GM21423 (cell line): ENCODE data around the gene AHDC1.
"Not testable (repeated sequence)": the region's sequence is repeated elsewhere in the genome, so short reads cannot be mapped to it uniquely, and the experiment has no call there.

Experiments used
- ATAC-seq: cut with Tn5 transposase; IDR thresholded peaks from one replicate; pipeline ENCODE4 v1.9.1; 2021; ENCODE audit warnings: mild to moderate bottlenecking, moderate library complexity; ENCODE audit not compliant: unreplicated experiment

AHDC1 gene

DNA sequence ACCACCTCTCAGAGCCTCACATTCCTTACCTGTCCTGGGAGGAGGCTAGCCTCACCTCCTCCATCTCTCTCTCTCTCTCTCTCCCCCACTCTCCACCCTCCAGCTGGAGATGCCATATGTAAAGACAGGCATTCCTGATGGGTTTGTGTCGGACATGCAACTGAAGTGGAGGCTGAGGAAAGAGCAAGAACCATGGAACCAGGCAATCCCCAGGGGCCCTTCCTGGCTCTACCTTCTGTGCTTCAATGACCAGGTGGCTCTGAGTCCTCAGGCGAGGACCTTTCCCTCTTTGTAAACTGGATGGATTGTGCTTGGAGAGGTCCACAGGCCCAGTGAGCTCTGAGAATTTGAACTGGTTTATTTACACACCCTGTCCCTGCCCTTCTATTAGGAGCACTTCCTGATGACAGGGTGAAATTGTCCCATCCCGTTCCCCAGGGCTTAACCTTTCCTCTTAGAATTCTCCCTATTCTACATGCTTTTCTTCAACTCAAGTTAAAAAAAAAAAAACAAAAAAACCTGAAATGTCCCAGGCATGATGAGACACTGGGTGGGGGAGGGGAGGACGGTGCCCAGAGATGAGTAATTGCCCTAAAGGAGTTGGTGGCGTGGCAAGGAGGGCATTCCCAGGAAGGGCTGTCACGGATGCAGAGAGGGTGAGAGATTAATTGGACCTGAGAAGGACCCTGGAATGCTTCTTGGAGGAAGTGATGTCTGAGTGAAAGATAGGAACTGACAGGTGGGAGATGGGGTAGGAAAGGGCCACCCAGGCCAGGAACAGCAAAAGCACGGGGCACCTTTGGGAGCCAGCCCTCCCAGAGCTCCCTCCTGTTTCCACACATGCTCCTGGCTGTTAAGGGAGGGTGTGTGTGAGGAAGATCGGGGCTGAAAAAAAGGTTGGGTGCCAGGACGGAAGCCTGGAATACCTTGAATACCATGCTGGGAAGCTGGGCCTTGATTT, 63.8 kb downstream of the AHDC1 start:
- ATAC-seq, result no peak

DNA sequence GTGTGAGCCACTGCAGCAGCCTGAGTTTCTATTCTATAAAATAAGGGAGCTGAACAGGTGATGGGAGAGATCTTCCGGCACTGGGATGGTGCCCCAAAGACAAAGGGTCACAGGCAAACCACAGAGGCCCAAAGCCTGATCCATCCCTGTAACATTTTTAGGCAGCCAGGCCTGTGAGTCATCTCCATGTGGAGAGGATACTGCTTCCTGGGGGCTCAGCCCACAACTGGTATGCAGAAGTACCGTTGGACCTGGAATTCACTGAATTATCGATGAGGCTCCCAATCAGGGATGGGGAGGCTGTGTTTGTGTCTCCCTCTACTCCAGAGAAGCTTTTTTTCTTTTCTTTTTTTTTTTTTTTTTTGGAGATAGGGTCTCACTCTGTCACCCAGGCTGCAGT, 65.2 kb downstream of the AHDC1 start:
- no peak for ATAC-seq

DNA sequence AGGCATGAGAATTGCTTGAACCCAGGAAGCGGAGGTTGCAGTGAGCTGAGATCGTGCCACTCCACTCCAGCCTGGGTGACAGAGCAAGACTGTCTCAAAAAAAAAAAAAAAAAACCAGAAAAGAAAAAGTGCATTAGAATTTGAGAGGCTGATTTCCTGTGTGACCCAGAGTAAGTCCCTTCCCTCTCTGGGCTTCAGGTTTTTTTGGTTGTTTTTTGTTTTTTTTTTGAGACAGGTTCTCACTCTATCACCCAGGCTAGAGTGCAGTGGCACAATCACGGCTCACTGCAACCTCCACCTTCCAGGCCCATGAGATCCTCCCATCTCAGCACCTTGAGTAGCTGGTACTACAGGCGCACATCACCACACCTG, 65.7 kb downstream of the AHDC1 start:
- not testable (repeated sequence) for ATAC-seq

DNA sequence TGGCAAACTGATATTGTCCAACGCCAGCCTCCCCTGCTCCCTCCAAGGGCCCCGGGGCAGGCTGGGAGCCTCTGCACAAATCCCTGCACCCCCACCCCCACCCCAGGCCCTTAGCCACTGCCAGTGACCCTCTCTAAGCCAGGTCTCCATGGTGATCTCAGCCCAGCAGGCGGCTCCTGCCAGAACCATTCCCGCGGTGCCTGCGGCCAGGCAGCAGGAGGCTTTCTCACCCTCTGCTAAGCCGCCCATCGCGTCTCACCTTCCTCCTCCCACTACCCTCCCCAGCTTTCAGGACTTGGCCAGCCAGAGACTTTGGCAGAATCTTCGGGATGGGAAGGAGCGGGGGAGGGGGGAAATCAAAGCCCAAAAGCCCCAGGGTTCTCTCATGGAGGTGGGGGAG, 67.2 kb downstream of the AHDC1 start:
- ATAC-seq, result no peak

DNA sequence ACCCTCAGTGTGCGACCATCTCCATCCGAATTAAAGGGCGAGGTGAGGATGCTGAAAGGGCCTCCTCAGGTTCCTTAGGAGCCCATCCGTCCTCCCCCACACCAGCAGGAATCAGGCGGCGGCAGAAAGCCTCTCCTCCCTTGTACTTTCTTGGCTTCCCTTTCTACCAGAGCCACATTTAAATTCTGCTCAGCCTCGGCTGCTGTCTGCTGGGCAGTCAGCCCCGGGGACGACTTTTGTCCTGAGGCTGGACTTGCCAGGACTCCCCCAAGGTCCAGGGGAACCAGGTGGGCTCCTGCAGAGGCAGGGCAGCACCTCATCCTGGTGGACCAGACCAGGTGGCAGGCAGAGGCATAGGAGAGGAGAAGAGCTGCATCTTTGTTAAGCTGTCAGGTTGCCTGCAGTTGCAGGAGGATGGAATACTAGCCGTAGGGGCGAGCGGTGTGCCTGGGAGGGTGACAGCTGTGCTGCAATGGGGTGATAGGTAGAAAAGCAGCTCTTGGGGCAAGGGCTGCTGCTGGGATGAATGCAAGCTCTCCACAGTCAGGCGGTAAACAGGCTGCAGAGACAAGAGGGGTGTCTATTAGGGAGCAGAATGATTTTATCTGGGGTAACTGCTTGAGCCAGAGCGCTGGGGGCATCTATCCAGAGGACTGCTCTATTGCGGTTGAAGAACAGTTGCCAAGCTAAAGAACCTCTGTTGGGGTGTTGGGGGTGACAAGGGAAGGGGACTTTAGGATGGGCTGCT, 67.8 kb downstream of the AHDC1 start:
- no peak for ATAC-seq

DNA sequence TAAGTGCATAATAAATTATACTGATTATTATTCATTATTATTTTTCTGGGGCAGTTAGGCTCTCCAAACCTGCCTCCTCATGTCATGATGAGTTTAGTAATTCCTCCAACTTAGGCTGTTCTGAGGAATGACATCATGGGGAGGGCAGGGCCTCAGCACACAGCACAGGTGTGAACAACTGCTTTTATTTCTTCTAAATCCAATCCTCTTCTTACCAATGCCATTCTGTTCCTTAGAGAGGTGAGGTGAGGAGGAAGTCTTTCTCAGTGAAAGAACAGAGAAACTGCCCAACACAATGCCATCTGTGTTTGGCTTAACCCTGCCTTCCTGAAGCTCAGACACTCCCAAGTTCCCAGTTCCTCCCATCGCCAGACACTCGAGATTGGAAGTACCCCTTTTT, 68.6 kb downstream of the AHDC1 start:
- no peak for ATAC-seq

DNA sequence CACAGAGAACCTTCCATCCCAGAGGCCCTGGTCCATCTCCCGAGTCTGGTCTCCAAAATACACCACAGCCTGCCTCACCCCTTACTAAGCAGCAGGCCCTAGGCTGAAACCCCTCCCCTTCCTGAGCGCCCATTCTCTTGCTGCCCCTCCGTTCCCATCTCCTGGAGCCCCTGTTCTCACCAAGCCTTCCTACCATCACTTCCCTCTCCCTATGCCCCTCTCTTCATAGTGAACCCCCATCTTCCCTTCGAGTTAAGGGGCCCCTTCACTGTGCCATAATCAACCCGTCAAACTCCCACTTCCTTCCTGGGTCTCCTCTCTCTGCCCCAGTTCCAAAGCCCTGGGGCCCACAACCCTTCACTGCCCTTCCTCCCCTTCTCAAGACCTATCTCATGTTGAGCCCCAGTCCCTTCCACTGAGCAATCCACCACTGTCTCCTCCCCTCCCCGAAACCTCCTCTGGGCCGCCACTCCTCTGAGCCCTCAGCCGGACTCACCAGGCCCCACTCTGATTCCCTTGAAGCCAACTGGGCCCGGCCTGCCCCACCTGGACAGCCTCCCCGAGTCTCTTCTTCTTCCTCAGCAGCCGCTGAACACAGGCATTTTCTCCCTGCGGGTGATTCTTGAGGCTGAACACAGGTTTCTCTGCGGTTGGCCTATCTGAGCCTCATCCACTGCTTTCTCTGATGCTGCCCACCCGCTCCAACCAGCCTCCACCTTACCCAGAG, 71.8 kb downstream of the AHDC1 start:
- no peak for ATAC-seq

DNA sequence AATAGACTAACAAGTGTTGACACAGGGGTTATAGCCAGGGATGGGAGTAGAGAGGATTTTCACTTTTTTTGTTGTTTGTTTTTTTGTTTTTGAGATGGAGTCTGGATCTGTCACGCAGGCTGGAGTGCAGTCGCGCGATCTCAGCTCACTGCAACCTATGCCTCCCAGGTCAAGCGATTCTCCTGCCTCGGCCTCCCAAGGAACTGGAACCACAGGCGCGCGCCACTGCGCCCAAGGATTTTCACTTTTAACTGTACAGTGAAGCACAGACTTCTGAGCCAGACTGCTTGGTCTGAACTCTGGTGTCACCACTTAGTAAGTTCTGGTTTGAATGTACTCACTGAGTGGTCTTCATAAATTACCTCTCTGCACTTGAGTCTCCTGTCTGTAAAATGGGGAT, 73.8 kb downstream of the AHDC1 start:
- no peak for ATAC-seq

DNA sequence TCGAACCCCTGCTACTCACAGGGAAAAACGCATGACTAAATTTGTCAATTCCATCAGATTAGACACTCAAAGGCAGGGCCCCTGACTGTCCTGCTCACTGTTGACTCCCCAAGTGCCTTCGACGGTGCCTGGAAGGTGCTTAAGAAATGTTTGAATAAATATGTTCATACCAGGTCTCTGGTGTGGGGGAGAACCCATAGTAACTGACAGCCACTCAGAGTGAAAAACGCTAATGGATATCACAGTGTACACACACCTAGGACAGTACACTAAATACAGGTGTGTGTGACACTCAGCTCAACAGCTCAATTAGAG, 74.3 kb downstream of the AHDC1 start:
- no peak for ATAC-seq

DNA sequence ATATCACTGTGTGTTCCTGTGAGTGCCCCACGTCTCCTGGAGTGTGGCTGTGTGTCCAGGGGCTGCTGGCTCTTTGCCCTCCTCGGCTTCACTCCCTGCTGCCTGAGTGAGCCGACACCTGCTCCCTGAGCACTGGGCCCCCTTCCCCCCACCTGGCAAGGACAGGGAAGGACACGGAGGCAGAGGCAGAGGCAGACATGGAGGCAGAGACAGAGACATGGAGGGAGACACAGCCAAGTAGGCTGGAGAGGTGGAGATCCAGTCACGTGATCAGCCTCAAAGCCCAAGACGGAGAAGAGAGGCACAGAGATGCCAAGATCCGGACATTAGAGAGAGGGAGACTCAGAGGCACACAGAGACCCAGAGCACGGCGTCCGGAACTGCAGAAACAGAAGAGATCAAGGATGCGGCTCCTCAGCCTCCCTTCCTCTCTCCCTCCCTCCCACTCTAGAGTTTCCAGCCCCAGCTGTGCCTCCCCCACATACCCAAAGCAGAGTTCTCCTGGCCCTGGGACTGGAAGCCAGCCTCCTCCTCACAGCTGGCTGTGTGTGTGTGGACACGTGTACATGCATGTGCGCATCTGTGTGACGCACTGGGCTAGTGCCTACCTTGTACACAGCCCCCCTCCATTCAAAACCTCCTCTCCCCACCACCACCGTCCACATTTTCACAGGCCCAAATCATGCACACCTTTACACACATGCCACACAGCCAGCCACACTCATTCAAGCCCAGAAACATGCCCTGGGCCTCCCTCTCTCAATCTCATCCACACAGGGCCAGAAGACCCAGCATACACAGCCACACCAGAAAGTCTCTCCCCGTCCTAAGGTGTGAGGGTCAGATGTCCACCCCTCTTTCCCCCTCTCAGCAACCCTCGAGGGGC, 74.9 kb downstream of the AHDC1 start:
- ATAC-seq, result no peak

DNA sequence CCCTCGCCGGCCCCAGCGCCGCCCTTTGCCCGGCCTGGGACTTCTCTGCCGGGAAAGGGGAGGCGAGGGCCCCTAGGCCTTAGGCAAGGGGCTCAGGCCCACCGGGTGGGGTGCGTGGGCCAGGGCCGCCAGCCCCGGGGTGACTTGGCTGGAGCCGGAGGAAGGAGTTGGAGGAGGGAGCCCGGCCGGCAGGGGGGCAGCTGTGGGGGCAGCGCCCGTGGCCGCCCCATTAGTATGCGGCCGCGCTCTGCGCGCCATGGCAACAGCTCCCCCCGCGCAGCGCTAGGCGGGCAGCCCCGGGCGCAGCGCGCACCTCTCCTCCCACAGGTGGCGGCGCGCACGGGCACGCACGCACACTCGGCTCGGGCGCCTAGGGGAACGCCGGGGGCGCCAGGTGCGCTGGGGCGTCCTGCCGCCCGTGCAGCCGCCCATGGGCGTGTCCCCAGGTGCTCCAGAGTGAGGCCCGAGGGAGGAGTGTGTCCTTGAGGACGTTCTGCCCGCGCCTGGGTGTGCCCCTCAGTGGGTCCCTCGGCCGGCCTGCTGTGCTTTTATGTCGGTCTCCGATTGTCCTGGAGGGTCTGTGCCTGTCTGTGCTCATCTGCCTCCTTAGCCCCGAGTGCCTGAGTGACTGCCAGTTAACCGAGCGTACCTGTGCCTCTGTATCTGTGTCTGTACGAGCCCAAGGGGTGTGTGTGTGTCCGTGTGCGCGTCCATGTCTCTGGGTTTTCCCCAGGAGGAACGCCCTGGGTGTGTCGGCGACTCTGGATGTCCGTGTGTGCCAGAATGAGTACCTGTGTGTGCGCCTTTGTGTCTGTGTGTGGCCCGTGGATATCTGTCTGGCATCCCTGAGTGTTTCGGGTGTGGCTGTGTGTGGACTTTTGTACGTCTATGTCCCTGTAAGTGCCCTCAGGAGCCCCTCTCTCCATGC, 75.8 kb downstream of the AHDC1 start:
- ATAC-seq, result peak; percentile 38

DNA sequence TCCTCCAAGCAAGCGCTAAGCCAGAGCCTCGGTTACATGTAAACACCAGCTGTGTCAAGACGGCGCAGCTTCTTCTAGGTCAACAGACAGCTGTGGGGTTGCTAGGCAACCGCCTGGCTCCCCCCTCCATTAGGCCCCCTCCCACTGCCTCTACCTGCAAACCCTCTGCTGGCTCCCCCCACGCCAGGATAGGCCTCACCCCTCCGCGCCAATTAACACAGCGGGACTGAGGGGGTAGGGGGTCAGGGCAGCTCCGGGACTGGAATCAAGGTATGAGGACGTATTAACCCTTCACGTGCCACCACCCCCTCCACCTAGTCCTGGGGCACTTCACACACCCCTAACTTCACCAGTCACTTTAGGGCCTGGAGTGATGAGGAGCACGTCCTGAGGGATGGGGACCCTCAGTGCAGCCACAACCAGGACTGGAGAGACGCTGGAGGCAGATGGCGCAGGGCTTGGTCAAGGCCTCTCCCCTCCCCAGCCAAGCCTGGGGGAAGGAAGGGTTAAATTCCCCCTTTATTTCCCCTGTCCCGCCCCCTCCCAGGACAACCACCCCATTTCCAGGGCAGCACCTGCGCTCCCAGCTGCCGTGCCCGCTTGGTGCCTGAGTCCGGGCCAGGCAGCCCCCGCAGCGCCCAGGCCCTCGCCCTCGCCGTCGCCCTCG, 76.6 kb downstream of the AHDC1 start:
- ATAC-seq, result no peak

DNA sequence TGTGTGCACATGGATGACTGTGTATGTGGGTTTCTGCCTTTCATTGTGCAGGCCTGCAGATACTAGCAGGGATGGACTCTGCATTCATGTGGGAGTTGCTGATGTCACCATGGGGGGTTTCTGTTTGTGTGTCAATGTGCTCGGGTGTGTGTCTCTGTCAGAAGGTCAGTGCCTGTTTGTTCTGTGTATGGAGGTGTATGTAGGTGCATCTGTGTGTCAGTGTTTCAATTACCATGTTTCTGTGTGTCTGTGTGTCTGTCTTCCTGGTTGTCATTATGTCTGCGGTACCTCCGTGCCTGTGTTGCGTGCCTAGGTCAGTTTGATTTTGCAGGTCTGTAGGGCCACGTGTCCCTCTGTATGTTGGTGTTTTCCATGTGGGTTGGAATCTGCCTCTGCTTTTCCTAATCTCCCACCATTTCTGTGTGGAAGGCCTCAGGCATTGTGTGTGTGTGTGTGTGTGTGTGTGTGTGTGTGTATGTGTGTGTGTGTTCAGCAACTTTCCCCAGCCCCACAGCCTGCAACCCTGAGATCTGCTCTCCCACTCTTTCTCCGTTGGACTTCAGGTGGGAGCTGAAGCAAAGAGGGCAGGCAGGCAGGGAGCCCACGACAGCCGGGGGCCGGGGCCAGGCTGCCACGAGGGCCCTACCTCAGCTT, 77.2 kb downstream of the AHDC1 start:
- ATAC-seq, result no peak

DNA sequence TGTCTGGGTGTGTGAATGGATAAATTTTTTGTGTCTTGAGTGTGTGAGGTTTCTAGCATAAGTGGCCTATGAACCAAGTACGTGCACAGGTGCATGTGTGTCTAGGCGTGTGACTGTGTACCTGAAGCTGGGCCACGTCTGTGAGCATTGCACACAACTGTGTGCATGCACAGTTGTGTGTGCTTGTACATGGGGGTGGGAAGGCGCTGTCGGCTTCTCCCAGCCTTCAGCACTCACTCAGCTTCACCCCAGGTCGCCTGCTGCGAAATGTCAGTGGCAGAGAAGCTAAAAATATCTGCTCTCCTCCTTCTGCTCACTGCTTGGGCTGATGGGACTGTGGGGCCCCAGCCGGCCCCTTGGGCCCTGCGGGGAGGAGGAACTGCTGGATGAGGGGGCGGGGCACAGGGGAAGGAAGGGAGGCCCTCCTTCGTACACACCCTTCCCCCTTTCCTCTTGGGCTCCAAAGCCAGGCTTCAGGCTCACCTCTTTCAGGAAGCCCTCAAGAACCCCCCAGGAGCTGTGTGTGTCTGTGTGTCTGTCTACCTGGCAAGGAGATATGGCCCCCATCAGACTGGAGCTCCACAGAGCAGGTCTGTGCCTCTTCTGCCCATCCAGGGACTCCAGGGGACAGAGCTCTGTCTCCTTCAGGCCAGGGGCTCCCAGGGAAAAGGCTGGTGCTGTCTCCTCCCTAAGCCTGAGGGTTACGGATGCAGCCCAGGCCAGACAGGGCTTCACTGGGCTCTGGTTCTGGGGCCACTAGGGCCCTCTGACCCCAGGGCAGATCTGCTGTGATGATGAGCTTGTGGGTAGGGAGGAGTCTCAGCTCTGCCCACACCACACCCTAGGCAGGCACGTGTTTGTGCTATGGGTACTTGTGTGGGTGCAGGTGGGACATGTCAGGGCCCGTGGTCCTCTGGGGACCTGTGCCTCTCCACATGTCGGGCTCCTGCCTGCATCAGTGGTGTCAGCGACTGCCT, 78.4 kb downstream of the AHDC1 start:
- ATAC-seq, result peak; percentile 48

DNA sequence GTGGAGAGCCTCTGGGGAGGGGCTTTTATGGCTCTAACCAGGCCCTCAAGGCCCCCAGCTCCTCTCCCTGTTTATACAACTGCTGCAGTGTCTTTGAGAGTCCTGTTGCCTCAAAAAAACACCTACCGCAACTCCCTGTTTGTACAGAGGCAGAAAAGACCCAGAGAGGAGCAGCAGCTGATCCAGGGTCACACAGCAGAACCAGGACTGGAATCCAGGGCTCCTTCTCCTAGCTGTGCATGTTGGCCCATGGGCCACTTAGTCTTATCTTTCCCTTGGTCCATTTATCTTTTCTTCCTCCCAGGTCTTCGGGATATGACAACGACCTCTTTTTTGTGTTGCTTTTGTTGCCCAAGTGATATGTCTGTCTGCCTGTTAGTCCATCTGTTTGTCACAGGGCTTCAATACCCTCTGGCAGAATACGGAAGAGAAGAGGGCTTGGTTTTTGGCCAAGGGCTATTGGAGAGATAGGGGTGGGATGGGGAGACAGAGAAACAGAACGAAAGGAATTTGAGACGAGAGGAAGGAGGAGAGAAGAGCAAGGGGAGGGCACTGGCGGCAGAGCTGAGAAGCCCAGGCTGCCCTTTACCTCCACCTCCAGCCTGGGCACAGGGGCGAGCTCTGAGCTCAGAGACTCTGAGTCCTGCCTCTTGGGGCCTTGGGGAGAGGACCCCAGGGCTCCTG, 80.5 kb downstream of the AHDC1 start:
- no peak for ATAC-seq

DNA sequence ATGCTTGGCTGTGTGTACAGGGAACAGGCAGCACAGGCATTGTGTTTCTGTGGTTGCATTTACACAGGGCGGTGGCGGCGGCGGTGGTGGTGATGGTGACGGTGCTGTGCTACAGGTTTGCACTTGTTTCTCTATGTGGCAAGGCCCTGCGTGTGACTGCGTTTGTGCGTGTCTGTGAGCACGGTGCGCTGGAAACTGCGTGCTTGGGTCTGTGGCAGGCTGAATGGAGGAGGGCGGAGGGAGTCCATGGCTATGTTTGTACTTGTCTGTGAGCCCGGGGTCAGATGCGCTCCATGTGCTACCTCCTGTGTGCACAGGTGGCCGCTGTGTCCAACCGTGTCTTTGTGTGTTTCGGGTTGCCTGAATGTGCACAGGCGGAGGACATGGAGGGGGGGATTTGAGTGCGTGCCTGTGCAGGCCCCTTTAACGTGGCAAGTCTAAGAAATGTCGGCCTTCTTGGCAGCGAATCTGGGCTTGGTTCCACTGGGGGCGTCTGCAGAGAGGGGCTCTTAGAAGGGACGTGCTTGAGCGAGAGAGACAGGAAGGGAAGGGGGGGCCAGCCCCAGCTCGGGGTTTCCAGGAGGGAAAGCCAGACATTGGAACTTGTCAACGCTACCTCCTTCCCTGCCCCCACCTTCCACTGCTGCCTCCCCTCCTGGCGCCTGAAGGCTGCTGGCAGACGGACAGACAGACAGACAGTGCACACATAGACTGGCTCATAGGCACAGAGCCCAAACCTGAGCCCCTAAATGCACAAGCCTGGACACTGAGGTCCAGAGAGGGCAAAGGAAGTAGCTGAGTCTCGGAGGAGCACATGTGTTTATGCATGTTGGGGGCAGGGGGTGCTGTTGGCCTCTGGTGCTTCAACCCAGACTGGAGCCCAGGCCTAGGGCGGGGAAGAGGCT, 81.3 kb downstream of the AHDC1 start:
- no peak for ATAC-seq
